HepG2 (cell line): ENCODE results near the gene KATNB1. TPM values are rescaled to one million over a fixed set of nuclear protein-coding genes. Genes with fewer than 3 reads are reported as not detected.
"Not testable (repeated sequence)": the region's sequence is repeated elsewhere in the genome, so short reads cannot be mapped to it uniquely, and the experiment has no call there.

Experiments
- ATAC-seq: fragments of 200-7000 bp; cut with Tn5 transposase; 3 replicates; pipeline ENCODE4 v1.9.1; 2020; ENCODE audit warnings: mild to moderate bottlenecking, moderate library complexity
- BruUV-seq: library from RNA; stranded (reverse); fragments of 400-500 nt; replicated peaks from 2 replicates; lab custom pipeline; 2021; lab: Mats Ljungman, UMichigan
- CTCF ChIA-PET: fragments of 300-600 bp; formaldehyde crosslinking; extraction: SDS; loops from one replicate; lab custom pipeline; 2021; ENCODE audit warnings: low total read pairs, inconsistent platforms, low intra/inter-chr PET ratio; lab: Yijun Ruan, JAX
- POLR2A ChIA-PET: fragments of 350-600 bp; sonication (Branson Sonifier 250); formaldehyde crosslinking; loops from one replicate; lab custom pipeline; 2020; ENCODE audit warnings: antibody characterized with exemption, inconsistent platforms; lab: Yijun Ruan, JAX
- DNase-seq: peaks from one replicate; pipeline ENCODE4 v3.0.0-alpha.2; 2015; ENCODE audit warnings: low spot score
- FAIRE-seq: peaks from 3 replicates; lab custom pipeline; 2011; peaks lifted over from hg19 to GRCh38; lab: Jason Lieb, UNC
- H2AFZ ChIP-seq: one replicate; pipeline ENCODE4 v1.6.1; 2011; ENCODE audit warnings: low read length, inconsistent platforms
- H3K27ac ChIP-seq: fragments of 300-600 bp; 3 replicates; pipeline ENCODE4 v1.8.0; 2011; ENCODE audit warnings: mixed run types, mild to moderate bottlenecking, mixed read lengths, low read length, inconsistent platforms; ENCODE audit not compliant: insufficient read depth; ENCODE audit errors: extremely low read length
- H3K27me3 ChIP-seq, 2 experiments: fragments of 200-600 bp in 1 of 2; 2 replicates in 1 of 2; 3 replicates in 1 of 2; pipeline versions ENCODE4 v1.6.0 to v1.8.0; 2011; ENCODE audit warnings: low read length in 2 of 2, mild to moderate bottlenecking in 2 of 2, moderate library complexity in 2 of 2, inconsistent platforms in 1 of 2; ENCODE audit not compliant: insufficient read depth in 2 of 2, control insufficient read depth in 1 of 2
- H3K36me3 ChIP-seq, 2 experiments: fragments of 200-600 bp in 1 of 2; replicated peaks in 1 of 2; 2 replicates in 1 of 2; 3 replicates in 1 of 2; pipeline versions ENCODE4 v1.5.1 to v1.8.0; 2011; ENCODE audit warnings: low read length in 2 of 2, inconsistent platforms in 1 of 2; ENCODE audit not compliant: insufficient read depth in 2 of 2, control insufficient read depth in 1 of 2
- H3K4me1 ChIP-seq: 2 replicates; pipeline ENCODE4 v1.5.1; 2012; ENCODE audit warnings: low read length, inconsistent platforms; ENCODE audit not compliant: insufficient read depth
- H3K4me2 ChIP-seq: 2 replicates; pipeline ENCODE4 v1.6.0; 2011; ENCODE audit warnings: low read depth, low read length, inconsistent platforms
- H3K4me3 ChIP-seq, 3 experiments: fragments of 200-600 bp in 1 of 3; sonication (generic), shearing (Covaris generic) in 1 of 3; replicated peaks in 1 of 3; 2 replicates each; pipeline ENCODE4 v1.5.1; 2011 to 2016; ENCODE audit warnings: low read length in 3 of 3, inconsistent platforms in 2 of 3, low read depth in 2 of 3, mild to moderate bottlenecking in 2 of 3, control low read depth in 1 of 3, mixed read lengths in 1 of 3; ENCODE audit not compliant: insufficient read depth in 1 of 3
- H3K79me2 ChIP-seq: one replicate; pipeline ENCODE4 v1.6.1; 2011; ENCODE audit warnings: low read length, inconsistent platforms; ENCODE audit not compliant: insufficient read depth
- H3K9ac ChIP-seq: 2 replicates; pipeline ENCODE4 v1.6.0; 2011; ENCODE audit warnings: mild to moderate bottlenecking, low read depth, low read length, inconsistent platforms; ENCODE audit not compliant: insufficient read depth
- H3K9me3 ChIP-seq: 2 replicates; pipeline ENCODE4 v1.5.1; 2012; ENCODE audit warnings: mild to moderate bottlenecking, low read length
- H4K20me1 ChIP-seq: 2 replicates; pipeline ENCODE4 v1.6.0; 2011; ENCODE audit warnings: inconsistent platforms, mild to moderate bottlenecking, low read length, moderate library complexity; ENCODE audit not compliant: insufficient read depth
- WGBS: methylation state at CpG from one replicate; pipeline ENCODE4 v1.1.6; 2017; ENCODE audit warnings: low lambda C conversion rate; 5-methylcytosine and 5-hydroxymethylcytosine counted together
- in situ Hi-C: cut with HindIII; loops from 2 replicates; pipeline ENCODE4 v1.10.0; 2017; ENCODE audit warnings: low pct_unique_long_range_greater_than_20kb; ENCODE audit not compliant: extremely low pct_ligation_motif_present
- intact Hi-C: fragments of 100-400 bp; cut with micrococcal nuclease; formaldehyde crosslinking; loops from one replicate; pipeline ENCODE4 v1.10.0; 2022; ENCODE audit not compliant: unreplicated experiment
- polyA plus RNA-seq, 8 experiments: library from polyadenylated mRNA; depleted of rRNA in 3 of 8; stranded (reverse) in 7 of 8; unstranded in 1 of 8; fragments of >200 nt; fragmentation: Illumina TruSeq in 4 of 8; extraction: Trizol in 4 of 8; gene quantifications; 2 replicates each; pipeline versions ENCODE4 v1.2.1 to v1.2.3, GENCODE V29; 2011 to 2016; ENCODE audit warnings: low read depth in 4 of 8, missing spikeins in 1 of 8, mixed read lengths in 1 of 8; ENCODE audit not compliant: insufficient read depth in 1 of 8
- total RNA-seq, 5 experiments: library from RNA; depleted of rRNA; stranded (reverse); fragments of >200 nt; fragmentation: Illumina TruSeq; extraction: Trizol; gene quantifications; 2 replicates each; pipeline ENCODE4 v1.2.3, GENCODE V29; 2016; ENCODE audit warnings: low read depth in 1 of 5
- TF ChIP-seq, protein P1 (sequence below): sonication (generic); formaldehyde crosslinking; IDR thresholded peaks from 2 replicates; pipeline ENCODE4 v1.4.0; 2020; ENCODE audit warnings: missing genetic modification reagents
- TF ChIP-seq, protein P2 (sequence below): IDR thresholded peaks from 2 replicates; pipeline ENCODE4 v1.6.1; 2016; ENCODE audit warnings: low read depth, missing genetic modification reagents, missing compliant biosample characterization

KATNB1 gene
- total and polyA plus RNA-seq, 2 of the 13 experiments (the other 11 are each of a cell fraction or from before 2014, with no cell fraction given), result 31.5 to 43.5 TPM

DNA sequence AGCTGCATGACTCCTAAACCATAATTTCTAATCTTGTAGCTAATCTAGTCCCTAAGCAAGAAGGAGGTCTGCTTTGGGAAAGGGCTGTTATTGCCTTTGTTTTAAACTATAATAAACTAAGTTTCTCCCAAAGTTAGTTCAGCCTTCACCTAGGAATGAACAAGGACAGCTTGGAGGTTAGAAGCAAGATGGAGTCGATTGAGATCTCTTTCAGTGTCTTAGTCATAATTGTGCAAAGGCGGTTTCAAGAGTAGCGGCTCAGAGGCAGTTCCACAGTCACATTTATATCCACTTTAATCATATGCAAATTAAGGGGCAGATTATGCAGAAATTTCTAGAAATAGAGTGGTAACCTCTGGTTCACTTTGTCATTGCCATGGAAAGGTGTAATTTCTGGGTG lies 23.6 kb upstream of the KATNB1 start (continued):
- TF ChIP-seq, protein P1, sequence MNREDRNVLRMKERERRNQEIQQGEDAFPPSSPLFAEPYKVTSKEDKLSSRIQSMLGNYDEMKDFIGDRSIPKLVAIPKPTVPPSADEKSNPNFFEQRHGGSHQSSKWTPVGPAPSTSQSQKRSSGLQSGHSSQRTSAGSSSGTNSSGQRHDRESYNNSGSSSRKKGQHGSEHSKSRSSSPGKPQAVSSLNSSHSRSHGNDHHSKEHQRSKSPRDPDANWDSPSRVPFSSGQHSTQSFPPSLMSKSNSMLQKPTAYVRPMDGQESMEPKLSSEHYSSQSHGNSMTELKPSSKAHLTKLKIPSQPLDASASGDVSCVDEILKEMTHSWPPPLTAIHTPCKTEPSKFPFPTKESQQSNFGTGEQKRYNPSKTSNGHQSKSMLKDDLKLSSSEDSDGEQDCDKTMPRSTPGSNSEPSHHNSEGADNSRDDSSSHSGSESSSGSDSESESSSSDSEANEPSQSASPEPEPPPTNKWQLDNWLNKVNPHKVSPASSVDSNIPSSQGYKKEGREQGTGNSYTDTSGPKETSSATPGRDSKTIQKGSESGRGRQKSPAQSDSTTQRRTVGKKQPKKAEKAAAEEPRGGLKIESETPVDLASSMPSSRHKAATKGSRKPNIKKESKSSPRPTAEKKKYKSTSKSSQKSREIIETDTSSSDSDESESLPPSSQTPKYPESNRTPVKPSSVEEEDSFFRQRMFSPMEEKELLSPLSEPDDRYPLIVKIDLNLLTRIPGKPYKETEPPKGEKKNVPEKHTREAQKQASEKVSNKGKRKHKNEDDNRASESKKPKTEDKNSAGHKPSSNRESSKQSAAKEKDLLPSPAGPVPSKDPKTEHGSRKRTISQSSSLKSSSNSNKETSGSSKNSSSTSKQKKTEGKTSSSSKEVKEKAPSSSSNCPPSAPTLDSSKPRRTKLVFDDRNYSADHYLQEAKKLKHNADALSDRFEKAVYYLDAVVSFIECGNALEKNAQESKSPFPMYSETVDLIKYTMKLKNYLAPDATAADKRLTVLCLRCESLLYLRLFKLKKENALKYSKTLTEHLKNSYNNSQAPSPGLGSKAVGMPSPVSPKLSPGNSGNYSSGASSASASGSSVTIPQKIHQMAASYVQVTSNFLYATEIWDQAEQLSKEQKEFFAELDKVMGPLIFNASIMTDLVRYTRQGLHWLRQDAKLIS (CRISPR knock-in tag), result no peak
- TF ChIP-seq, protein P2, sequence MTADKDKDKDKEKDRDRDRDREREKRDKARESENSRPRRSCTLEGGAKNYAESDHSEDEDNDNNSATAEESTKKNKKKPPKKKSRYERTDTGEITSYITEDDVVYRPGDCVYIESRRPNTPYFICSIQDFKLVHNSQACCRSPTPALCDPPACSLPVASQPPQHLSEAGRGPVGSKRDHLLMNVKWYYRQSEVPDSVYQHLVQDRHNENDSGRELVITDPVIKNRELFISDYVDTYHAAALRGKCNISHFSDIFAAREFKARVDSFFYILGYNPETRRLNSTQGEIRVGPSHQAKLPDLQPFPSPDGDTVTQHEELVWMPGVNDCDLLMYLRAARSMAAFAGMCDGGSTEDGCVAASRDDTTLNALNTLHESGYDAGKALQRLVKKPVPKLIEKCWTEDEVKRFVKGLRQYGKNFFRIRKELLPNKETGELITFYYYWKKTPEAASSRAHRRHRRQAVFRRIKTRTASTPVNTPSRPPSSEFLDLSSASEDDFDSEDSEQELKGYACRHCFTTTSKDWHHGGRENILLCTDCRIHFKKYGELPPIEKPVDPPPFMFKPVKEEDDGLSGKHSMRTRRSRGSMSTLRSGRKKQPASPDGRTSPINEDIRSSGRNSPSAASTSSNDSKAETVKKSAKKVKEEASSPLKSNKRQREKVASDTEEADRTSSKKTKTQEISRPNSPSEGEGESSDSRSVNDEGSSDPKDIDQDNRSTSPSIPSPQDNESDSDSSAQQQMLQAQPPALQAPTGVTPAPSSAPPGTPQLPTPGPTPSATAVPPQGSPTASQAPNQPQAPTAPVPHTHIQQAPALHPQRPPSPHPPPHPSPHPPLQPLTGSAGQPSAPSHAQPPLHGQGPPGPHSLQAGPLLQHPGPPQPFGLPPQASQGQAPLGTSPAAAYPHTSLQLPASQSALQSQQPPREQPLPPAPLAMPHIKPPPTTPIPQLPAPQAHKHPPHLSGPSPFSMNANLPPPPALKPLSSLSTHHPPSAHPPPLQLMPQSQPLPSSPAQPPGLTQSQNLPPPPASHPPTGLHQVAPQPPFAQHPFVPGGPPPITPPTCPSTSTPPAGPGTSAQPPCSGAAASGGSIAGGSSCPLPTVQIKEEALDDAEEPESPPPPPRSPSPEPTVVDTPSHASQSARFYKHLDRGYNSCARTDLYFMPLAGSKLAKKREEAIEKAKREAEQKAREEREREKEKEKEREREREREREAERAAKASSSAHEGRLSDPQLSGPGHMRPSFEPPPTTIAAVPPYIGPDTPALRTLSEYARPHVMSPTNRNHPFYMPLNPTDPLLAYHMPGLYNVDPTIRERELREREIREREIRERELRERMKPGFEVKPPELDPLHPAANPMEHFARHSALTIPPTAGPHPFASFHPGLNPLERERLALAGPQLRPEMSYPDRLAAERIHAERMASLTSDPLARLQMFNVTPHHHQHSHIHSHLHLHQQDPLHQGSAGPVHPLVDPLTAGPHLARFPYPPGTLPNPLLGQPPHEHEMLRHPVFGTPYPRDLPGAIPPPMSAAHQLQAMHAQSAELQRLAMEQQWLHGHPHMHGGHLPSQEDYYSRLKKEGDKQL (CRISPR knock-in tag), result no peak

DNA sequence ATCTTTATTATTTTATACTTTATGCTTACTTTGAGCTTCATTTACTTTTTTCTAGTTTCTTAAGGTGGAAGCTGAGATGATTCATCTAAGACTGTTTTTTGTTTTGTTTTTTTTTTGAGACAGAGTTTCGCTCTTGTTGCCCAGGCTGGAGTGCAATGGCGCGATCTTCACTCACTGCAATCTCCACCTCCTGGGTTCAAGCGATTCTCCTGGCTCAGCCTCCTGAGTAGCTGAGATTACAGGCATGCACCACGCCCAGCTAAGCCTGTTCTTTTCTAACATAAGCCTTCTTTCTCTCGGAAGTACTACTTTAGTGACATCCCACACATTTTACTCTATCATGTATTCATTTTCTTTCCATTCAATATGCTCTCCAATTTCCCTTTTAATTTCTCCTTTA lies 23.0 kb upstream of the KATNB1 start:
- ATAC-seq, H3K4me2 ChIP-seq, H3K4me3 ChIP-seq, BruUV-seq, H3K27ac ChIP-seq, in situ Hi-C loops, intact Hi-C loops, FAIRE-seq, H3K9me3 ChIP-seq, DNase-seq, H3K36me3 ChIP-seq, H3K27me3 ChIP-seq, H3K79me2 ChIP-seq, H3K9ac ChIP-seq, H4K20me1 ChIP-seq, H2AFZ ChIP-seq: not testable (repeated sequence)
- 96% methylated on average over 6 of the region's 6 CpGs for WGBS
- ChIA-PET CTCF (interaction anchor here (0.7 kb wide), 1 partner anchor 18 kb away, joined by 3 read pairs; the partner anchor contains the start of gene DRC7), POLR2A (interaction anchor here (0.9 kb wide), 1 partner anchor 45 kb away, joined by 3 read pairs; the partner anchor contains the start of gene ADGRG3)
- H3K4me1 ChIP-seq, result peaks cover 33% of the 10 kb centered on the region
